Measurements from ENCODE around the gene FGF14.

FGF14 gene

DNA sequence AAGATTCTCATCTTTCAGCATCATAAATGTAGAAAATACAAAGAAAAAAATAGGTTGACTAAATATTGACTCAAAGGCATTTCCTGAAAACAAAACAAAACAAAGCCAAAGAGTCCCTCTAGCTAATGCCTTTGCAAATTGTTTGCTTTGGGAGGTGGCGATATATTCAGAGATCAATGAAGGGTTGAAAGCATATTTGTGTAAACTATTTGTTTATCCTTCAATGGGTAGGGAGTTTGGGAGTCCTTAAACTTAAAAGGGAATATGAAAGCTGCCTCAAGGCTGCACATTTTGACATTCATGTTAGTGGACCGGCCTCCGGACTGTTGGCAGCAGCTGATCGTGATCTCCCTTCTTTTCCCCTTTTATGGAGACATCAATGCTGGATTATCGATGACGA lies 691.9 kb downstream of the FGF14 start:
- Histone ChIP-seq H3K4me3 (ENCODE audit: severe bottlenecking) (no peak overlapping the region), H3K4me1 (ENCODE audit: insufficient read depth, poor library complexity, severe bottlenecking) (peaks cover 7% of the 10 kb centered on the region), H3K27ac (ENCODE audit: poor library complexity, severe bottlenecking) (no peak overlapping the region)

DNA sequence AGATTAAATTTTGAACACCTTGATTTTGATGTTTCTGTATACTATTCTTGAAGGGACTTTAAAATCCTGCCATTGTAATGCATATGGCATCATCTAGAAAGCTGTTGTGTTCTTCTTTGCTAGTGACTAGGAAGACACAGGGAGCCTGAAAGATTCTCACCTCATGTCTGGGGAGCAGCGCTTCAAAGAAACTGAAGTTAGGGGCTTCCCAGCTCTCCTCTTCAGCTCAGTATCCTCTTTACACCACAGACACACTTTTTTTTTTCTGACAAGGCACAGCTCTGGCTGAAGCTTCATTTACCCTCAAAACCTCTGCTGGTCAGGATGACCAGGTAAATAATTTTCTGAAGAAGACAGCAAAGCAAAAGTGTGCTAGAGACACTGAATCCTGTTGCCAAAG lies 693.7 kb downstream of the FGF14 start:
- TF ChIP-seq, protein P1, sequence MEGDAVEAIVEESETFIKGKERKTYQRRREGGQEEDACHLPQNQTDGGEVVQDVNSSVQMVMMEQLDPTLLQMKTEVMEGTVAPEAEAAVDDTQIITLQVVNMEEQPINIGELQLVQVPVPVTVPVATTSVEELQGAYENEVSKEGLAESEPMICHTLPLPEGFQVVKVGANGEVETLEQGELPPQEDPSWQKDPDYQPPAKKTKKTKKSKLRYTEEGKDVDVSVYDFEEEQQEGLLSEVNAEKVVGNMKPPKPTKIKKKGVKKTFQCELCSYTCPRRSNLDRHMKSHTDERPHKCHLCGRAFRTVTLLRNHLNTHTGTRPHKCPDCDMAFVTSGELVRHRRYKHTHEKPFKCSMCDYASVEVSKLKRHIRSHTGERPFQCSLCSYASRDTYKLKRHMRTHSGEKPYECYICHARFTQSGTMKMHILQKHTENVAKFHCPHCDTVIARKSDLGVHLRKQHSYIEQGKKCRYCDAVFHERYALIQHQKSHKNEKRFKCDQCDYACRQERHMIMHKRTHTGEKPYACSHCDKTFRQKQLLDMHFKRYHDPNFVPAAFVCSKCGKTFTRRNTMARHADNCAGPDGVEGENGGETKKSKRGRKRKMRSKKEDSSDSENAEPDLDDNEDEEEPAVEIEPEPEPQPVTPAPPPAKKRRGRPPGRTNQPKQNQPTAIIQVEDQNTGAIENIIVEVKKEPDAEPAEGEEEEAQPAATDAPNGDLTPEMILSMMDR (IDR thresholded peaks at IDR 0.05; ENCODE audit: poor library complexity, severe bottlenecking), result no peak

More for the DNA sequence above, 691.9 kb downstream of the FGF14 start:
- Histone ChIP-seq H3K27me3 (ENCODE audit: insufficient read depth, poor library complexity, severe bottlenecking) (no peaks in the 10 kb centered on the region), H3K9me3 (ENCODE audit: severe bottlenecking) (no peaks in the 10 kb centered on the region), H3K36me3 (ENCODE audit: low read depth) (no peaks in the 10 kb centered on the region)
- TF ChIP-seq, protein P1 (IDR thresholded peaks at IDR 0.05; ENCODE audit: poor library complexity, severe bottlenecking), result no peak
- no peak for ATAC-seq (ENCODE audit: low read depth)
- no peak for DNase-seq (ENCODE audit: low spot score)

GRCh38 chr13:101707659-101708058 lies 694.2 kb downstream of the FGF14 start:
- no peak overlapping the region for H3K27ac ChIP-seq (ENCODE audit: poor library complexity, severe bottlenecking)
- no peaks in the 10 kb centered on the region for H3K36me3 ChIP-seq (ENCODE audit: low read depth)
- TF ChIP-seq, protein P1 (IDR thresholded peaks at IDR 0.05; ENCODE audit: poor library complexity, severe bottlenecking), result no peak
- DNase-seq (ENCODE audit: low spot score) (no peak), ATAC-seq (ENCODE audit: low read depth) (no peak)
- H3K4me3 ChIP-seq (ENCODE audit: severe bottlenecking), result no peak overlapping the region
- peaks cover 7% of the 10 kb centered on the region for H3K4me1 ChIP-seq (ENCODE audit: insufficient read depth, poor library complexity, severe bottlenecking)
- H3K27me3 ChIP-seq (ENCODE audit: insufficient read depth, poor library complexity, severe bottlenecking), result no peaks in the 10 kb centered on the region
- no peaks in the 10 kb centered on the region for H3K9me3 ChIP-seq (ENCODE audit: severe bottlenecking)

More for the DNA sequence above, 693.7 kb downstream of the FGF14 start:
- Histone ChIP-seq H3K36me3 (ENCODE audit: low read depth) (no peaks in the 10 kb centered on the region), H3K27me3 (ENCODE audit: insufficient read depth, poor library complexity, severe bottlenecking) (no peaks in the 10 kb centered on the region), H3K4me1 (ENCODE audit: insufficient read depth, poor library complexity, severe bottlenecking) (peaks cover 7% of the 10 kb centered on the region), H3K9me3 (ENCODE audit: severe bottlenecking) (no peaks in the 10 kb centered on the region), H3K4me3 (ENCODE audit: severe bottlenecking) (no peak overlapping the region), H3K27ac (ENCODE audit: poor library complexity, severe bottlenecking) (no peak overlapping the region)
- DNase-seq (ENCODE audit: low spot score) (no peak), ATAC-seq (ENCODE audit: low read depth) (no peak)

- Histone ChIP-seq H3K36me3 (ENCODE audit: low read depth) (no peaks in the 10 kb centered on the region), H3K4me1 (ENCODE audit: insufficient read depth, poor library complexity, severe bottlenecking) (peaks cover 7% of the 10 kb centered on the region), H3K4me3 (ENCODE audit: severe bottlenecking) (no peak overlapping the region), H3K27me3 (ENCODE audit: insufficient read depth, poor library complexity, severe bottlenecking) (no peaks in the 10 kb centered on the region), H3K9me3 (ENCODE audit: severe bottlenecking) (no peaks in the 10 kb centered on the region), H3K27ac (ENCODE audit: poor library complexity, severe bottlenecking) (no peak overlapping the region)
- ATAC-seq (ENCODE audit: low read depth) (peak; percentile 95), DNase-seq (ENCODE audit: low spot score) (peak; percentile 51)
- TF ChIP-seq, protein P1 (IDR thresholded peaks at IDR 0.05; ENCODE audit: poor library complexity, severe bottlenecking), result no peak
Observed at GRCh38 chr13:101706651-101707050, 695.2 kb downstream of the FGF14 start.

DNA sequence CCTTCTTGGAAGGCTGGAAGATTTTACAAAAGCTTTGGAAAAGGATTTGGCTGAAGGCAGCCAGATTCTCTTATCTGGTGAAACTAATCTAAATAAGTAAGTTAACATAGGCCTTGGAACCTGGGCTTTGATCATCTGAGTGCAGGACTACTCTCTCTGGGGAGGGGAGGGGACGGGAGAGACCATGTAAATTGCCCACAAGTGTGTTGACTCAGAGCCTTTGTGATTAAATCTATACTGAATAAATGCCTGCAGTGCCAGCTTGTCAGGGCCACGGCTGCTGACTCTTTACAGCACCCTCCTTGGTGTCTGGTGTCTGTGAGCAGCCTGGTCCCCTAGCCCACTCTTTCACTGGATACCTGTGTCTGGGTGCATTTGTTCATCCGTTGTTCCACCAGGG lies 698.0 kb downstream of the FGF14 start:
- TF ChIP-seq, protein P1 (IDR thresholded peaks at IDR 0.05; ENCODE audit: poor library complexity, severe bottlenecking), result no peak
- H3K27me3 ChIP-seq (ENCODE audit: insufficient read depth, poor library complexity, severe bottlenecking), result no peaks in the 10 kb centered on the region
- H3K4me3 ChIP-seq (ENCODE audit: severe bottlenecking), result no peak overlapping the region
- H3K9me3 ChIP-seq (ENCODE audit: severe bottlenecking), result no peaks in the 10 kb centered on the region
- no peak for DNase-seq (ENCODE audit: low spot score)
- ATAC-seq (ENCODE audit: low read depth), result no peak
- H3K4me1 ChIP-seq (ENCODE audit: insufficient read depth, poor library complexity, severe bottlenecking), result peaks cover 7% of the 10 kb centered on the region
- H3K27ac ChIP-seq (ENCODE audit: poor library complexity, severe bottlenecking), result no peak overlapping the region
- no peaks in the 10 kb centered on the region for H3K36me3 ChIP-seq (ENCODE audit: low read depth)
